ENCODE data around the gene PLEKHG1.

The PLEKHG1 gene

GRCh38 chr6:150599199-150600009 is at the start of gene PLEKHG1:
TSS of gene PLEKHG1 (plus strand) at chr6:150599885. CDS start at chr6:150733682, 133,797 bp downstream.
- peak; percentile 42 for DNase-seq

GRCh38 chr6:150550244-150550643 is 49.4 kb upstream of the PLEKHG1 start:
- no peak for DNase-seq

GRCh38 chr6:150557043-150557599 is 42.6 kb upstream of the PLEKHG1 start:
- DNase-seq: no peak

- no peak for DNase-seq
Observed at GRCh38 chr6:150560004-150560883, 39.4 kb upstream of the PLEKHG1 start.

- DNase-seq: no peak
Observed at GRCh38 chr6:150560884-150561219, 38.8 kb upstream of the PLEKHG1 start.

GRCh38 chr6:150565945-150566344 is 33.7 kb upstream of the PLEKHG1 start:
- no peak for DNase-seq

- DNase-seq: no peak
Observed at GRCh38 chr6:150566486-150566885, 33.2 kb upstream of the PLEKHG1 start.

GRCh38 chr6:150567380-150567779 is 32.3 kb upstream of the PLEKHG1 start:
- DNase-seq: no peak

GRCh38 chr6:150567823-150568383 is 31.8 kb upstream of the PLEKHG1 start:
- DNase-seq: no peak

- DNase-seq: no peak
Observed at GRCh38 chr6:150568560-150568959, 31.1 kb upstream of the PLEKHG1 start.

GRCh38 chr6:150569161-150569560 is 30.5 kb upstream of the PLEKHG1 start:
- no peak for DNase-seq

- no peak for DNase-seq
Observed at GRCh38 chr6:150573041-150573681, 26.5 kb upstream of the PLEKHG1 start.

GRCh38 chr6:150575836-150576235 is 23.8 kb upstream of the PLEKHG1 start:
- no peak for DNase-seq

- no peak for DNase-seq
Observed at GRCh38 chr6:150576651-150577226, 22.9 kb upstream of the PLEKHG1 start.

GRCh38 chr6:150579611-150580010 is 20.1 kb upstream of the PLEKHG1 start:
- no peak for DNase-seq

- DNase-seq: no peak
Observed at GRCh38 chr6:150580489-150580888, 19.2 kb upstream of the PLEKHG1 start.

- no peak for DNase-seq
Observed at GRCh38 chr6:150584065-150584464, 15.6 kb upstream of the PLEKHG1 start.

- DNase-seq: no peak
Observed at GRCh38 chr6:150584596-150584995, 15.1 kb upstream of the PLEKHG1 start.

- no peak for DNase-seq
Observed at GRCh38 chr6:150586850-150587359, 12.8 kb upstream of the PLEKHG1 start.

- DNase-seq: no peak
Observed at GRCh38 chr6:150587637-150588036, 12.0 kb upstream of the PLEKHG1 start.

GRCh38 chr6:150588888-150589499 is 10.7 kb upstream of the PLEKHG1 start:
- DNase-seq: peak; percentile 32

GRCh38 chr6:150589852-150590251 is 9.8 kb upstream of the PLEKHG1 start:
- no peak for DNase-seq
